A375 (cell line): ENCODE results near the gene RNASEH2A. TPM values are rescaled to one million over a fixed set of nuclear protein-coding genes. Genes with fewer than 3 reads are reported as not detected.

Experiments used
- small RNA-seq: library from RNA; depleted of rRNA; stranded (forward); fragments of <200 nt; gene quantifications from one replicate; pipeline ENCODE3, GENCODE V24; 2014
- total RNA-seq: library from RNA; depleted of rRNA; stranded (reverse); fragments of >200 nt; shearing (Covaris generic); gene quantifications from 2 replicates; pipeline ENCODE4 v1.2.3, GENCODE V29; 2014; rRNA removed

The RNASEH2A gene
- 96.4 and 96.8 TPM in 2 replicates for total RNA-seq

GRCh38 chr19:12806242-12807081 lies at the start of gene RNASEH2A:
TSS of gene RNASEH2A (plus strand) at chr19:12806584. CDS start at chr19:12806674, 90 bp downstream.

GRCh38 chr19:12774588-12775555 lies 31.5 kb upstream of the RNASEH2A start, which contains the start of gene HOOK2:
TSS of gene HOOK2 (minus strand) at chr19:12775552. CDS start at chr19:12775449, 103 bp downstream.

GRCh38 chr19:12791345-12792050 lies 14.9 kb upstream of the RNASEH2A start, which contains the start of gene JUNB:
TSS of gene JUNB (plus strand) at chr19:12791486. CDS start at chr19:12791772, 286 bp downstream.

GRCh38 chr19:12801466-12802266 lies 4.7 kb upstream of the RNASEH2A start, which contains the start of the genes PRDX2 and THSD8:
TSS of gene PRDX2 (minus strand) at chr19:12801800. CDS start at chr19:12801261, 539 bp downstream.
TSS of gene THSD8 (plus strand) at chr19:12802069. CDS start at chr19:12802072, 3 bp downstream.

GRCh38 chr19:12834566-12834943 lies 28.2 kb downstream of the RNASEH2A start, which contains the start of gene RTBDN:
TSS of gene RTBDN (minus strand) at chr19:12834579. CDS start at chr19:12829979, 4,600 bp downstream.

GRCh38 chr19:12838182-12838885 lies 31.9 kb downstream of the RNASEH2A start, which contains the start of gene MAST1:
TSS of gene MAST1 (plus strand) at chr19:12838515. CDS start at chr19:12838573, 58 bp downstream.

Small RNAs within 50 kb of the gene (small RNA-seq; reads per million reads assigned to genes)
- gene MIR5684 (not detected), gene MIR6794 (not detected)

Other genes starting within 250 kb of the RNASEH2A start
- 8.4 and 12.2 TPM in 2 replicates for gene ZNF490, start 195.8 kb upstream of the RNASEH2A start, total RNA-seq
- 12.5 and 16.3 TPM in 2 replicates for gene ZNF791, start 195.7 kb upstream of the RNASEH2A start, total RNA-seq
- 50.7 and 54.4 TPM in 2 replicates for gene MAN2B1, start 139.8 kb upstream of the RNASEH2A start, total RNA-seq
- gene WDR83, start 139.8 kb upstream of the RNASEH2A start, total RNA-seq, result 52.2 and 53.5 TPM in 2 replicates
- 193 and 202 TPM in 2 replicates for gene DHPS, start 124.7 kb upstream of the RNASEH2A start, total RNA-seq
- gene GNG14, start 118.6 kb upstream of the RNASEH2A start, total RNA-seq, result 2.1 TPM in 1 of 2 replicates, not detected in the other
- gene FBXW9, start 110.0 kb upstream of the RNASEH2A start, total RNA-seq, result 34.6 and 41.0 TPM in 2 replicates
- gene TNPO2, start 82.7 kb upstream of the RNASEH2A start, total RNA-seq, result 39.9 and 41.8 TPM in 2 replicates
- 639 and 708 TPM in 2 replicates for gene TRIR, start 71.9 kb upstream of the RNASEH2A start, total RNA-seq
- 128 and 132 TPM in 2 replicates for gene GET3, start 69.1 kb upstream of the RNASEH2A start, total RNA-seq
- not detected in 2 replicates for gene BEST2, start 54.8 kb upstream of the RNASEH2A start, total RNA-seq
- gene HOOK2, start 31.0 kb upstream of the RNASEH2A start, total RNA-seq, result 21.1 and 25.3 TPM in 2 replicates
- gene JUNB, start 15.1 kb upstream of the RNASEH2A start, total RNA-seq, result 171 and 236 TPM in 2 replicates
- 319 and 370 TPM in 2 replicates for gene PRDX2, start 4.8 kb upstream of the RNASEH2A start, total RNA-seq
- gene THSD8, start 4.5 kb upstream of the RNASEH2A start, total RNA-seq, result not detected in 2 replicates
- gene RTBDN, start 28.0 kb downstream of the RNASEH2A start, total RNA-seq, result not detected in 2 replicates
- gene MAST1, start 31.9 kb downstream of the RNASEH2A start, total RNA-seq, result 0.45 and 2.2 TPM in 2 replicates
- gene DNASE2, start 74.9 kb downstream of the RNASEH2A start, total RNA-seq, result 47.9 and 68.7 TPM in 2 replicates
- not detected in 2 replicates for gene KLF1, start 80.6 kb downstream of the RNASEH2A start, total RNA-seq
- 39.7 and 47.5 TPM in 2 replicates for gene GCDH, start 84.6 kb downstream of the RNASEH2A start, total RNA-seq
- 2.4 and 3.1 TPM in 2 replicates for gene SYCE2, start 112.7 kb downstream of the RNASEH2A start, total RNA-seq
- 283 and 317 TPM in 2 replicates for gene FARSA, start 127.1 kb downstream of the RNASEH2A start, total RNA-seq
- gene CALR, start 132.0 kb downstream of the RNASEH2A start, total RNA-seq, result 882 and 923 TPM in 2 replicates
- 342 and 376 TPM in 2 replicates for gene RAD23A, start 139.3 kb downstream of the RNASEH2A start, total RNA-seq
- gene GADD45GIP1, start 150.6 kb downstream of the RNASEH2A start, total RNA-seq, result 148 and 190 TPM in 2 replicates
- 0.38 TPM in 1 of 2 replicates, not detected in the other for gene DAND5, start 163.0 kb downstream of the RNASEH2A start, total RNA-seq
- gene NFIX, start 188.9 kb downstream of the RNASEH2A start, total RNA-seq, result 22.5 and 28.1 TPM in 2 replicates